ENCODE data around the gene LMCD1. TPM values are rescaled to one million over a fixed set of nuclear protein-coding genes. Genes with fewer than 3 reads are reported as not detected.

LMCD1 gene
- total and polyA plus RNA-seq, 2 donors (not counting 1 experiment from before 2014, with no cell fraction given), result 1.4 to 4.9 TPM

GRCh38 chr3:8499181-8499611 is 2.4 kb upstream of the LMCD1 start:
- no peak for DNase-seq
- no peak overlapping the region for H3K4me3 Mint-ChIP-seq

More at GRCh38 chr3:8499181-8499611, 2.4 kb upstream of the LMCD1 start:
- 71% methylated on average over 1 of the region's 1 CpG for WGBS (ENCODE audit: insufficient coverage)
- H3K79me2 ChIP-seq (ENCODE audit: control insufficient read depth, insufficient read depth, low read length), result no peaks in the 10 kb centered on the region
- Mint-ChIP-seq H3K27ac (no peak overlapping the region), H3K27me3 (no peaks in the 10 kb centered on the region), H3K4me1 (peaks cover 32% of the 10 kb centered on the region), H3K9me3 (ENCODE audit: insufficient read depth) (no peaks in the 10 kb centered on the region)
- no peaks in the 10 kb centered on the region for H4K20me1 ChIP-seq (ENCODE audit: control insufficient read depth, insufficient read depth, low read length, poor library complexity, severe bottlenecking)
- peaks cover 0 to 5% (median 0%) of the 10 kb centered on the region in 4 experiments for H3K27me3 ChIP-seq (replicated peaks in 1 of 4; ENCODE audit: control extremely low read depth in 1 of 4, control insufficient read depth in 3 of 4, insufficient read depth in 4 of 4, low read length in 3 of 4)
- intact Hi-C loops (cut with micrococcal nuclease), result no loop called here
- no peak overlapping the region for H3K4me2 ChIP-seq (replicated peaks; ENCODE audit: low read depth, low read length, poor library complexity, severe bottlenecking)
- no peak overlapping the region for H3K4me3 ChIP-seq (ENCODE audit: control extremely low read depth in 1 of 5, extremely low read depth in 1 of 5, insufficient read depth in 1 of 5, low read depth in 2 of 5, low read length in 4 of 5)
- H3K9ac ChIP-seq (ENCODE audit: low read length), result no peak overlapping the region
- H3K27ac ChIP-seq (ENCODE audit: low read length in 2 of 2), result no peak overlapping the region
- no peak overlapping the region for H2AFZ ChIP-seq (ENCODE audit: insufficient read depth, low read depth, low read length, poor library complexity, severe bottlenecking)
- H3K4me1 ChIP-seq (ENCODE audit: control insufficient read depth in 2 of 2, insufficient read depth in 2 of 2, low read length in 2 of 2), result peaks cover 0 to 31% of the 10 kb centered on the region in 2 donors
- TF ChIP-seq EZH2 (IDR thresholded peaks at IDR 0.05; ENCODE audit: borderline replicate concordance, insufficient read depth, low read depth, low read length, poor library complexity, severe bottlenecking) (no peak), CTCF (IDR thresholded peaks at IDR 0.05) (no peak)
- H3K9me3 ChIP-seq (ENCODE audit: control extremely low read depth in 1 of 3, control insufficient read depth in 2 of 3, insufficient read depth in 1 of 3, low read length in 2 of 3), result no peaks in the 10 kb centered on the region
- POLR2A ChIA-PET, result no interaction called here
- no peak for ATAC-seq (ENCODE audit: low read depth)
- CTCF ChIA-PET, result no interaction called here
- no peaks in the 10 kb centered on the region for H3K36me3 ChIP-seq (replicated peaks in 1 of 2; ENCODE audit: control extremely low read depth in 1 of 2, control insufficient read depth in 1 of 2, extremely low read depth in 1 of 2, insufficient read depth in 2 of 2, low read length in 1 of 2)
